ENCODE results near the gene LRRC59. TPM values are rescaled to one million over a fixed set of nuclear protein-coding genes. Genes with fewer than 3 reads are reported as not detected.

LRRC59 gene
- total RNA-seq, 1 experiment from 2014 or later, result 221 TPM

DNA sequence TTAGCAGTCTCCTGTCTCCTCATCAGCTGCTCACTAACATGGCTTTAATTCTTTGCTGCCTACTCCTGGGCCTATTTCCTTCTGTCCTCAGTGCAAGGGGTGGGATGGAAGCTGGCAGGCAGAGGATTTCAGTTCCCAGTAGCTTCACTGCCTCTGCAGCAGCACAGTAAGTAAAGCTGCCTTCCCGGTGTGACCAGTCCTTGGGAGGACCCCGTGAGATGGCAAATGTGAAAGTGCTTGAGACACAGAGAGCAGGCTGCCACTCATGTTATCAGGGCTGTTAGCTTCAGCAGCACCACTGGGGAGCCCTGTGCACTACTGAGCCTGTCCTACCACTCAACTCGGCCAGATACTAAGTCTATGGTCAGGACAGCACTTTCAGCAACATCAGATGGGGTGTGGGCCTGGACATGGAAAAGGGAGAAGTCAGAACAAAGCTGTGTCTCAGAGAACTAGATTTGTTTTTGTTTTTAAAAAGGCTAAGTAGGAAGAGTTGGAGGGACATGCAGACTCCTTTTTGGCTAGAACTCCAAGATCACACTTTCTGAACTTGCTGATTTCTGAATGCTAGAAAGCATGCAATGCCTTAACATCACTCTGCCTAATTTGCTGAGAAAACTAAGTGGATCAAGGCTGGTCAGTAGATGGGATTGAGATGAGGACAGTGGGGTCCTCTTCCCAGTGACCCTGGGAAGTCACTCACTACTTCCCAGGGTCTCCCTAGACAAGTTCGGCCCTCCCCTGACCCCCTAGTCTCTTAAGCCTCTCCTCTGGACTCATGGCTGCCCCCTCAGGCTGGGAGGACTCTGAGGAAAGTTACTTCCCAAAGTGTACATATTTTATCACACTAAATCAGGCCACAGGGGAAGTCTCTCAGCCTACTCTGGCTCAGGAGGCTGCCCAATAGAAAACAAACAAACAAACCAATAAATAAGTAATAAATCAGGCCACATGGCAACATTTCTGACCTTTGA lies 29.8 kb upstream of the LRRC59 start (continued):
- TF ChIP-seq, protein P1, sequence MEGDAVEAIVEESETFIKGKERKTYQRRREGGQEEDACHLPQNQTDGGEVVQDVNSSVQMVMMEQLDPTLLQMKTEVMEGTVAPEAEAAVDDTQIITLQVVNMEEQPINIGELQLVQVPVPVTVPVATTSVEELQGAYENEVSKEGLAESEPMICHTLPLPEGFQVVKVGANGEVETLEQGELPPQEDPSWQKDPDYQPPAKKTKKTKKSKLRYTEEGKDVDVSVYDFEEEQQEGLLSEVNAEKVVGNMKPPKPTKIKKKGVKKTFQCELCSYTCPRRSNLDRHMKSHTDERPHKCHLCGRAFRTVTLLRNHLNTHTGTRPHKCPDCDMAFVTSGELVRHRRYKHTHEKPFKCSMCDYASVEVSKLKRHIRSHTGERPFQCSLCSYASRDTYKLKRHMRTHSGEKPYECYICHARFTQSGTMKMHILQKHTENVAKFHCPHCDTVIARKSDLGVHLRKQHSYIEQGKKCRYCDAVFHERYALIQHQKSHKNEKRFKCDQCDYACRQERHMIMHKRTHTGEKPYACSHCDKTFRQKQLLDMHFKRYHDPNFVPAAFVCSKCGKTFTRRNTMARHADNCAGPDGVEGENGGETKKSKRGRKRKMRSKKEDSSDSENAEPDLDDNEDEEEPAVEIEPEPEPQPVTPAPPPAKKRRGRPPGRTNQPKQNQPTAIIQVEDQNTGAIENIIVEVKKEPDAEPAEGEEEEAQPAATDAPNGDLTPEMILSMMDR (IDR thresholded peaks at IDR 0.05 in 2 of 3, conservative IDR thresholded peaks at IDR 0.05 in 1 of 3; ENCODE audit: borderline replicate concordance in 1 of 3, insufficient read depth in 1 of 3, low read depth in 2 of 3, low read length in 2 of 3), result peak; percentile 64 to 85 (median 74); a peak in 5 of 6 replicates
- TF ChIP-seq, protein P2, sequence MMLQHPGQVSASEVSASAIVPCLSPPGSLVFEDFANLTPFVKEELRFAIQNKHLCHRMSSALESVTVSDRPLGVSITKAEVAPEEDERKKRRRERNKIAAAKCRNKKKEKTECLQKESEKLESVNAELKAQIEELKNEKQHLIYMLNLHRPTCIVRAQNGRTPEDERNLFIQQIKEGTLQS (IDR thresholded peaks at IDR 0.05), result no peak

DNA sequence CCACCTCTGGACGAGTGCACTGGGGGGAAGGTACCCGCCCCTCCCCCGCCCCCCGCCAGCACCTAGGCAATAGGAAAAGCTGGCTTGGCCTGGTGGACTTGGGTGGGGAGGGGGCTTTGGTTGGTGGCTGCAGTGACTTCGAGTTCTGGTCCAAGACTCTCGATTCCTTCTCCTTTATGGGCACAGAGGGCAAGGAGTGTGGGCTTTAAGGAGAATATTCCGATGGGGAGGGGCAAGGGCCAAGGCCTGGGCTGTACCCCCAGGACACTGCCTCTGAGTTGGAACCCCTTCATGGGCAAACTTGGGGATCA lies 29.1 kb upstream of the LRRC59 start:
- no peaks in the 10 kb centered on the region; a peak in 1 of 4 replicates for H3K36me3 ChIP-seq (ENCODE audit: control insufficient read depth in 1 of 2, insufficient read depth in 2 of 2, low read length in 2 of 2)
- ATAC-seq (no peak), DNase-seq (ENCODE audit: low read depth, low spot score) (no peak)
- RAD21 ChIA-PET (ENCODE audit: low non-redundant PET in 1 of 2, low total read pairs in 2 of 2, uncharacterized antibody in 2 of 2, unreplicated experiment in 2 of 2), result no interaction called here
- no peaks in the 10 kb centered on the region for H3K9me3 ChIP-seq (ENCODE audit: control insufficient read depth in 1 of 2, insufficient read depth in 1 of 2, low read depth in 1 of 2, low read length in 2 of 2)
- no peaks in the 10 kb centered on the region for H4K20me1 ChIP-seq (ENCODE audit: insufficient read depth)
- POLR2A ChIA-PET, result interaction anchor here (1.1 to 2.5 kb wide), 2 partner anchors 27 to 28 kb away, joined by 3 to 14 read pairs; partner anchors contain the start of gene LRRC59
- intact Hi-C loops (cut with micrococcal nuclease), result no loop called here
- H2AFZ ChIP-seq (ENCODE audit: low read depth, low read length, poor library complexity, severe bottlenecking), result no peak overlapping the region
- H3K27me3 ChIP-seq (ENCODE audit: insufficient read depth, low read length), result no peaks in the 10 kb centered on the region
- H3K9me2 ChIP-seq (ENCODE audit: insufficient read depth), result no peaks in the 10 kb centered on the region
- H3K4me1 ChIP-seq (ENCODE audit: control insufficient read depth in 1 of 2, insufficient read depth in 2 of 2, low read length in 2 of 2), result peaks cover 31 to 50% of the 10 kb centered on the region in 2 experiments
- no TSS peak for BruUV-seq (replicated peaks)
- peak overlapping the region; percentile 89 for H3K4me2 ChIP-seq (ENCODE audit: low read length)
- TF ChIP-seq SIN3A (IDR thresholded peaks at IDR 0.05; ENCODE audit: low read depth), result no peak
- no peak for TF ChIP-seq ZNF274 (IDR thresholded peaks at IDR 0.05; ENCODE audit: low read depth, low read length)
- TF ChIP-seq SP1 (IDR thresholded peaks at IDR 0.05; ENCODE audit: low read depth), result no peak
- peak overlapping the region; percentile 63 to 73 for H3K4me3 ChIP-seq (replicated peaks in 1 of 2; ENCODE audit: low read depth in 1 of 2, low read length in 2 of 2)
- peak overlapping the region; percentile 59 for H3K9ac ChIP-seq (ENCODE audit: low read length)
- H3K79me2 ChIP-seq (ENCODE audit: insufficient read depth, low read length), result 0 out of 2 replicates have a peak, but pooled peaks cover 7% of the 10 kb centered on the region
- peak overlapping the region; percentile 73 for H3K27ac ChIP-seq (ENCODE audit: low read depth, low read length)
- CTCF ChIA-PET, result interaction anchor here (0.9 to 4.3 kb wide), 3 partner anchors 11 to 332 kb away, joined by 3 to 20 read pairs (median 7); partner anchors contain the start of gene LRRC59
